H7 (cell line): ENCODE data around the gene LHPP. TPM values are rescaled to one million over a fixed set of nuclear protein-coding genes. Genes with fewer than 3 reads are reported as not detected.
A peak's percentile ranks its signal among the peaks of the same experiment; 100 is the strongest.

ENCODE experiments used
- DNase-seq: peaks from one replicate; pipeline ENCODE4 v3.0.0; 2012
- H3K27me3 ChIP-seq: 2 replicates; pipeline ENCODE4 v1.6.0; 2011; ENCODE audit warnings: mild to moderate bottlenecking, low read length; ENCODE audit not compliant: control insufficient read depth, insufficient read depth
- H3K36me3 ChIP-seq: replicated peaks from 2 replicates; pipeline ENCODE4 v1.5.1; 2011; ENCODE audit warnings: low read length; ENCODE audit not compliant: control insufficient read depth, insufficient read depth
- H3K4me3 ChIP-seq: 2 replicates; pipeline ENCODE4 v1.5.1; 2011; ENCODE audit warnings: low read depth, mild to moderate bottlenecking, control low read depth, low read length, moderate library complexity; ENCODE audit not compliant: insufficient read depth
- total RNA-seq: library from RNA; depleted of rRNA; stranded (reverse); fragments of >200 nt; shearing (Covaris generic); gene quantifications from 2 replicates; pipeline ENCODE4 v1.2.3, GENCODE V29; 2014; rRNA removed

LHPP gene, protein sequence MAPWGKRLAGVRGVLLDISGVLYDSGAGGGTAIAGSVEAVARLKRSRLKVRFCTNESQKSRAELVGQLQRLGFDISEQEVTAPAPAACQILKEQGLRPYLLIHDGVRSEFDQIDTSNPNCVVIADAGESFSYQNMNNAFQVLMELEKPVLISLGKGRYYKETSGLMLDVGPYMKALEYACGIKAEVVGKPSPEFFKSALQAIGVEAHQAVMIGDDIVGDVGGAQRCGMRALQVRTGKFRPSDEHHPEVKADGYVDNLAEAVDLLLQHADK
- total RNA-seq: 26.2 and 29.6 TPM in 2 replicates

GRCh38 chr10:124461642-124462347 lies at the start of gene LHPP:
Gene LHPP, plus strand, starts transcription at chr10:124461823. Its CDS starts 40 bp downstream, at chr10:124461863.
- peak; percentile 96 for DNase-seq
- peaks cover 2% of the 10 kb centered on the region; the same call in 1 of the 2 replicates for H3K27me3 ChIP-seq
- no peaks in the 10 kb centered on the region for H3K36me3 ChIP-seq
- peak within 1 kb of the TSS; percentile 73 for H3K4me3 ChIP-seq

GRCh38 chr10:124414076-124414475 lies 47.5 kb upstream of the LHPP start:
- H3K27me3 ChIP-seq: no peaks in the 10 kb centered on the region
- no peak for DNase-seq
- peaks cover 2% of the 10 kb centered on the region for H3K36me3 ChIP-seq
- H3K4me3 ChIP-seq: no peak overlapping the region

- no peak for DNase-seq
- H3K36me3 ChIP-seq: no peaks in the 10 kb centered on the region; the same call in 1 of the 2 replicates
- H3K4me3 ChIP-seq: no peak overlapping the region
- H3K27me3 ChIP-seq: no peaks in the 10 kb centered on the region
These were observed 46.4 kb upstream of the LHPP start for GRCh38 chr10:124415210-124415609.

- H3K4me3 ChIP-seq: no peak overlapping the region
- no peaks in the 10 kb centered on the region for H3K36me3 ChIP-seq
- DNase-seq: no peak
- H3K27me3 ChIP-seq: peaks cover 2% of the 10 kb centered on the region; the same call in 1 of the 2 replicates
These were observed 44.9 kb upstream of the LHPP start for GRCh38 chr10:124416733-124417132.

GRCh38 chr10:124417895-124418725 lies 43.5 kb upstream of the LHPP start:
- peak; percentile 86 for DNase-seq
- no peaks in the 10 kb centered on the region for H3K36me3 ChIP-seq
- H3K27me3 ChIP-seq: peaks cover 2% of the 10 kb centered on the region; the same call in 1 of the 2 replicates

GRCh38 chr10:124418726-124419501 lies 42.7 kb upstream of the LHPP start, which contains the start of gene OAT:
Gene OAT, minus strand, starts transcription at chr10:124418923. Its CDS starts 6,752 bp downstream, at chr10:124412171.
- no peaks in the 10 kb centered on the region for H3K36me3 ChIP-seq
- peak within 1 kb of the TSS; percentile 75 for H3K4me3 ChIP-seq
- peaks cover 2% of the 10 kb centered on the region; the same call in 1 of the 2 replicates for H3K27me3 ChIP-seq
- peak; percentile 99 for DNase-seq

More at GRCh38 chr10:124417895-124418725, 43.5 kb upstream of the LHPP start:
- peak overlapping the region; percentile 75 for H3K4me3 ChIP-seq

DNA sequence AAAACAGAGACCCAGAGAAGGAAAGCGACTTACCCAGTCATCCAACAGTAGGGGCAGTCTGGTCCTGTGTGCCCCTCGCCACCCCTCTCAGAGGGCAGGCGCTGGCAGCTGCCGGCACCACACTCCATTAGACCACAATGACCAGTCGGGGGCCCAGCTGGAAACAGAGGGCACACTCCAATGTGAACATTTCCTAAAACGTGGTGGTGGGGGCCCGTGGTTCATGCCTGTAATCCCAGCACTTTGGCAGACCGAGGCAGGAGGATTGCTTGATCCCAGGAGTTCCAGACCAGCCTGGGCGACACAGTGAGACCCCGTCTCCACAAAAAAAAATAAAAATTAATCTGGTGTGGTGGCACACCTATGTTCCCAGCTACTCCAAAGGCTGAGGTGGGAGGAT lies 42.0 kb upstream of the LHPP start:
- Histone ChIP-seq H3K36me3 (no peaks in the 10 kb centered on the region), H3K4me3 (no peak overlapping the region; the same call in 1 of the 2 replicates), H3K27me3 (peaks cover 2% of the 10 kb centered on the region; the same call in 1 of the 2 replicates)
- no peak for DNase-seq

- no peaks in the 10 kb centered on the region for H3K36me3 ChIP-seq
- DNase-seq: no peak
- peaks cover 2% of the 10 kb centered on the region; the same call in 1 of the 2 replicates for H3K27me3 ChIP-seq
- no peak overlapping the region for H3K4me3 ChIP-seq
These were observed 41.4 kb upstream of the LHPP start for GRCh38 chr10:124420254-124420653.

- H3K27me3 ChIP-seq: peaks cover 2% of the 10 kb centered on the region; the same call in 1 of the 2 replicates
- DNase-seq: no peak
- no peak overlapping the region for H3K4me3 ChIP-seq
- H3K36me3 ChIP-seq: no peaks in the 10 kb centered on the region
These were observed 38.9 kb upstream of the LHPP start for GRCh38 chr10:124422742-124423141.

DNA sequence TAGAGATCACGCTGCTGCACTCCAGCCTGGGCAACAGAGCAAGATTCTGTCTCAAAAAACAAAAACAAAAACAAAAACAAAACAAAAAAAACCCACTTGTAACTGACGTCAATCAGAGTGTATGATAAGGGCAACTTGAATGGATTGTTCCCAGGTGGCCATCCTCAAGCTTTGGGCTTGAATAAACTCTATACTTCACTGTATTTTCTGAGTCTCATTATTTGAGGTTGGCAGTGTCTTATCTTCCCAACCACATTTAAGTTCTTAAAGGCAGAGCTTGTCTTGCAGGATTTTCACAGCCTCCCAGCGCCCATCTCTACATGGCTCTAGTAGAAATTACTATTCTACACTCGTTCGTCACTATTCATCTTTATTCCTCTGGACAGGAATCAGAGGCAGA lies 37.8 kb upstream of the LHPP start:
- DNase-seq: no peak
- H3K36me3 ChIP-seq: no peaks in the 10 kb centered on the region
- H3K27me3 ChIP-seq: peaks cover 2% of the 10 kb centered on the region; the same call in 1 of the 2 replicates
- H3K4me3 ChIP-seq: no peak overlapping the region

- Histone ChIP-seq H3K36me3 (no peaks in the 10 kb centered on the region), H3K4me3 (no peak overlapping the region), H3K27me3 (peaks cover 1% of the 10 kb centered on the region; the same call in 1 of the 2 replicates)
- no peak for DNase-seq
These were observed 36.2 kb upstream of the LHPP start for GRCh38 chr10:124425227-124425962.

GRCh38 chr10:124428207-124428777 lies 33.3 kb upstream of the LHPP start:
- no peaks in the 10 kb centered on the region for H3K27me3 ChIP-seq
- no peak for DNase-seq
- H3K4me3 ChIP-seq: no peak overlapping the region
- H3K36me3 ChIP-seq: no peaks in the 10 kb centered on the region

DNA sequence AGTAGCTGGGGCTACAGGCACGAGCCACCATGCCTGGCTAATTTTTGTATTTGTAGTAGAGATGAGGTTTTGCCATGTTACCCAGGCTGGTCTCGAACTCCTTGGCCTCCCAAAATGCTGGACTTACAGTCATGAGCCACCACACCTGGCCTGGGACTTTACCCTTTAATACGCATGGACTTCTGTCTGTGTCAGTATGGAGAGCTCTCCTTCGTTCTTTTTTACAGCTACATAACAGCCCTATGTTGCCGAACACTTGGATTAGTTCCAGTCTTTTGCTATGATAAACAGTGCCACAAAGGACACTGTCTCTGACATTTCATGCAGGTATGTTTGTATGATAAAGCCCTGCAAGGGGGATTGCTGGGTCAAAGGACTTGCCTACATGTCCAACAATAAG lies 32.0 kb upstream of the LHPP start:
- no peak for DNase-seq

More for the DNA sequence above, 32.0 kb upstream of the LHPP start:
- Histone ChIP-seq H3K36me3 (no peaks in the 10 kb centered on the region), H3K4me3 (no peak overlapping the region), H3K27me3 (no peaks in the 10 kb centered on the region)
